GM18909 (cell line): Measurements from ENCODE around the gene ATP6V0E1.
"Not testable (repeated sequence)": the region's sequence is repeated elsewhere in the genome, so short reads cannot be mapped to it uniquely, and the experiment has no call there.

ENCODE experiments used
- ATAC-seq: cut with Tn5 transposase; IDR thresholded peaks from one replicate; pipeline ENCODE4 v1.9.1; 2021; ENCODE audit warnings: mild to moderate bottlenecking; ENCODE audit not compliant: unreplicated experiment, poor library complexity

ATP6V0E1 gene

GRCh38 chr5:173057062-173057924 is 73.7 kb downstream of the ATP6V0E1 start:
- peak; percentile 85 for ATAC-seq

- no peak for ATAC-seq
Measured at GRCh38 chr5:173062141-173062540, 78.6 kb downstream of the ATP6V0E1 start.

GRCh38 chr5:173065155-173065554 is 81.6 kb downstream of the ATP6V0E1 start:
- no peak for ATAC-seq

- ATAC-seq, result no peak
Measured at GRCh38 chr5:173069671-173070070, 86.1 kb downstream of the ATP6V0E1 start.

- no peak for ATAC-seq
Measured at GRCh38 chr5:173075137-173075843, 91.7 kb downstream of the ATP6V0E1 start.

- no peak for ATAC-seq
Measured at GRCh38 chr5:173075970-173076369, 92.4 kb downstream of the ATP6V0E1 start.

GRCh38 chr5:173076471-173076870 is 92.9 kb downstream of the ATP6V0E1 start:
- ATAC-seq, result not testable (repeated sequence)

- no peak for ATAC-seq
Measured at GRCh38 chr5:173078878-173079277, 95.3 kb downstream of the ATP6V0E1 start.
